ENCODE results near the gene RIN3.

GRCh38 chr14:92549859-92550230 lies 36.3 kb downstream of the RIN3 start:
- TF ChIP-seq POLR2A (IDR thresholded peaks at IDR 0.05; ENCODE audit: low read depth, low read length) (no peak), SMC3 (IDR thresholded peaks at IDR 0.05; ENCODE audit: low read depth, low read length) (no peak), RAD21 (IDR thresholded peaks at IDR 0.05; ENCODE audit: low read length) (no peak), ELK1 (IDR thresholded peaks at IDR 0.05; ENCODE audit: borderline replicate concordance, low read depth, low read length) (no peak)
- TF ChIP-seq, protein P1, sequence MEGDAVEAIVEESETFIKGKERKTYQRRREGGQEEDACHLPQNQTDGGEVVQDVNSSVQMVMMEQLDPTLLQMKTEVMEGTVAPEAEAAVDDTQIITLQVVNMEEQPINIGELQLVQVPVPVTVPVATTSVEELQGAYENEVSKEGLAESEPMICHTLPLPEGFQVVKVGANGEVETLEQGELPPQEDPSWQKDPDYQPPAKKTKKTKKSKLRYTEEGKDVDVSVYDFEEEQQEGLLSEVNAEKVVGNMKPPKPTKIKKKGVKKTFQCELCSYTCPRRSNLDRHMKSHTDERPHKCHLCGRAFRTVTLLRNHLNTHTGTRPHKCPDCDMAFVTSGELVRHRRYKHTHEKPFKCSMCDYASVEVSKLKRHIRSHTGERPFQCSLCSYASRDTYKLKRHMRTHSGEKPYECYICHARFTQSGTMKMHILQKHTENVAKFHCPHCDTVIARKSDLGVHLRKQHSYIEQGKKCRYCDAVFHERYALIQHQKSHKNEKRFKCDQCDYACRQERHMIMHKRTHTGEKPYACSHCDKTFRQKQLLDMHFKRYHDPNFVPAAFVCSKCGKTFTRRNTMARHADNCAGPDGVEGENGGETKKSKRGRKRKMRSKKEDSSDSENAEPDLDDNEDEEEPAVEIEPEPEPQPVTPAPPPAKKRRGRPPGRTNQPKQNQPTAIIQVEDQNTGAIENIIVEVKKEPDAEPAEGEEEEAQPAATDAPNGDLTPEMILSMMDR (conservative IDR thresholded peaks at IDR 0.05; ENCODE audit: low read depth, low read length) = no peak
